WTC11 (cell line): Measurements from ENCODE around the gene NEDD4L.

ENCODE experiments used
- SMAD3 ChIP-seq: sonication (generic); formaldehyde crosslinking; IDR thresholded peaks from 2 replicates; pipeline ENCODE4 v1.8.0; 2022; ENCODE audit warnings: missing genetic modification reagents, mild to moderate bottlenecking, borderline replicate concordance
- TEAD4 ChIP-seq: sonication (generic); formaldehyde crosslinking; IDR thresholded peaks from 2 replicates; pipeline ENCODE4 v1.8.0; 2022; ENCODE audit warnings: mild to moderate bottlenecking, missing genetic modification reagents

DNA sequence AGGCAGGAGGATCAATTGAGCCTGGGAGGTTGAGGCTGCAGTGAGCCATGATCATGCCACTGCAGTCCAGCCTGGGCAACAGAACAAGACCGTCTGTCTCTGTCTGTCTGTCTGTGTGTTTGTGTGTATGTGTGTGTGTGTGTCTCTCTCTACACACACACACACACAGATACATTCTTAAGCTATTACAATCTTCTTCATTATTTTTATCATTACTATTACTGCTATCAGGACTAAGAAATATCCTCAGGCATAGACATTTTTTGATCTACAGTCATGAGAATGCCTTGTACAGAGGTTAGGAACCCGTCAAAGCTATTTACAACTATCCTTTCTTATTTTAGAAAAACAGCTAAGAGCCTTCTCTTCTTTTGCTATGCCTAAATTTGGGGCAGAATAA lies 207.4 kb downstream of the NEDD4L start:
- TF ChIP-seq SMAD3 (CRISPR knock-in tag) = no peak
- TF ChIP-seq TEAD4 = no peak
